Activated T-cell treated with anti-CD3 and anti-CD28 coated beads, Interleukin-2, amount 50 U/mL, for 4 hours (primary cell): ENCODE data around the gene TUB. TPM values are rescaled to one million over a fixed set of nuclear protein-coding genes. Genes with fewer than 3 reads are reported as not detected.

Experiments
- ATAC-seq, 2 donors: fragments of 200-7000 bp; cut with Tn5 transposase; one replicate each; pipeline ENCODE4 v1.10.0; 2021
- DNase-seq: peaks from one replicate; pipeline ENCODE4 v3.0.0-alpha.2; 2020
- H3K27me3 Mint-ChIP-seq: one replicate; pipeline ENCODE4 v1.8.0; 2021; ENCODE audit warnings: low read depth, mixed read lengths
- H3K36me3 Mint-ChIP-seq: one replicate; pipeline ENCODE4 v1.8.0; 2022; ENCODE audit warnings: mixed read lengths; ENCODE audit not compliant: insufficient read depth
- H3K4me1 Mint-ChIP-seq: one replicate; pipeline ENCODE4 v1.8.0; 2021; ENCODE audit warnings: low read depth, mixed read lengths
- H3K4me3 Mint-ChIP-seq: one replicate; pipeline ENCODE4 v1.8.0; 2021; ENCODE audit warnings: mild to moderate bottlenecking, moderate library complexity, mixed read lengths
- H3K9me3 Mint-ChIP-seq: one replicate; pipeline ENCODE4 v1.8.0; 2021; ENCODE audit warnings: mixed read lengths
- total RNA-seq, 3 donors: library from RNA; stranded (reverse); gene quantifications; one replicate each; pipeline ENCODE4 v1.2.1, GENCODE V29; 2021

Gene TUB
- total RNA-seq, 3 donors from 2014 or later, result 0.14 to 0.43 (median 0.32) TPM

DNA sequence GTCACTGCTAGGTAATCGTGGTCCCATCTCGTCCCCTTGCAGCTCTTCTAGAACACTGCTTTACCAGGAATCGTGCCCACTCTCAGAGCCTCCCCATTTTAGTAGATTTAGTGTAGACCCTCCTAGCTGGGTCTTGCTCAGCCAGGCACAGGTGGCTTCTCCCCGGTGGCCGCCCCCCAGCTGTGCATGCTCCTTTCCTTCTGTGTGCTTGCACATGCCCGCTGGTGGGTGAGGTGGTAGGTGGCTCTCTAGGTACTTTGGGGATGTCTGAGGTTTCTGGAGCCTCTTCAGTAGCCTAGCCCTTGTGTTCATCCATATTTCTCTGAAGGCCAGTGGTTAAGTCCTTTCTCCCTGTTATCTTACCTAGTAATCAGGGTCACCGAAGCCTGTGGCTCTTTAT lies 5.6 kb downstream of the TUB start:
- Mint-ChIP-seq H3K36me3 (no peaks in the 10 kb centered on the region), H3K27me3 (peaks cover 41% of the 10 kb centered on the region)
- no peak for DNase-seq

DNA sequence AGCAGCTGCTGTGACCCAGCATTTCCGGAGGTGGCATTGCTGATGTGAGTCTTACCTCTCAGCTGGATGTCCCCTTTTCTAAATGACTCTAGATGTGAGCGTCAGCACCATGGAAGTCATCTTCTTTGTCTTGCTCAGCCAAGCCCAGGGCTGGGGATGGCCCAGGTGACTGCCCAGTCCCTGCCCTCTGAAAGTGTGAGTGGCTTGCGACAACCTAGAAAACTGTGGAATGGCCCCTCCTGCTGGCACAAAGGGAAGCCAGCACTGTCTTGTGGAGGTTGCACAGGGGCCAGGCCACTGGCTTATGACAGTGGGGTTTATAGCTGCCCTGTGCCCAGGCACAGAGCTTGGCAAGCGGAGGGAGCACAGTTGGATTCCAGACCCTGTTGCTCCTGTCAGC lies 6.2 kb downstream of the TUB start:
- H3K36me3 Mint-ChIP-seq, result no peaks in the 10 kb centered on the region
- ATAC-seq (no peak), DNase-seq (no peak)
- peaks cover 2% of the 10 kb centered on the region for H3K4me1 Mint-ChIP-seq
- H3K9me3 Mint-ChIP-seq, result no peaks in the 10 kb centered on the region
- H3K4me3 Mint-ChIP-seq, result no peak overlapping the region
- peaks cover 35% of the 10 kb centered on the region for H3K27me3 Mint-ChIP-seq

More for the DNA sequence above, 5.6 kb downstream of the TUB start:
- H3K9me3 Mint-ChIP-seq, result no peaks in the 10 kb centered on the region
- H3K4me1 Mint-ChIP-seq, result peaks cover 4% of the 10 kb centered on the region
- ATAC-seq, result no peak
- H3K4me3 Mint-ChIP-seq, result no peak overlapping the region

DNA sequence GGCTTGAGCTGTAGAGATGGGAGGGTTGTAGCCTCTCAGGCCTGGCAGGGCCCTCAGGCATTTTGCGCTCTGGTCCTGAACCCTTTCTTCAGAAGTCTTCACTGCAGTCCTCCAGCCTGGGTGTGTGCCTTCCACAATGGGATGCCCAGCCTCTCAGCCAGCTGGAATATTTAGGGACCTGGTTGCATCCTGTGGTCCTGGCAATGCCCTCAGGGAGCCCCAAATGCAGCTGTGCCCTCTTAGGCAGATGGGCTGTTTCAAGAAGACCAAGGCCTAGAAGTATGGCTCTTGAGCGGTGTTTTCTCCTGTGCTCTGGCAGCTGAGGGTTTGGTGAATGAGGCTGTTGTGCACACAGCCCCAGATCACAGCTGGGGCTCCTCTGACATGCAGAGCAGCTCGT lies 6.7 kb downstream of the TUB start:
- Mint-ChIP-seq H3K36me3 (no peaks in the 10 kb centered on the region), H3K27me3 (peaks cover 29% of the 10 kb centered on the region), H3K9me3 (no peaks in the 10 kb centered on the region), H3K4me1 (peaks cover 4% of the 10 kb centered on the region), H3K4me3 (no peak overlapping the region)
- DNase-seq (no peak), ATAC-seq (no peak)

DNA sequence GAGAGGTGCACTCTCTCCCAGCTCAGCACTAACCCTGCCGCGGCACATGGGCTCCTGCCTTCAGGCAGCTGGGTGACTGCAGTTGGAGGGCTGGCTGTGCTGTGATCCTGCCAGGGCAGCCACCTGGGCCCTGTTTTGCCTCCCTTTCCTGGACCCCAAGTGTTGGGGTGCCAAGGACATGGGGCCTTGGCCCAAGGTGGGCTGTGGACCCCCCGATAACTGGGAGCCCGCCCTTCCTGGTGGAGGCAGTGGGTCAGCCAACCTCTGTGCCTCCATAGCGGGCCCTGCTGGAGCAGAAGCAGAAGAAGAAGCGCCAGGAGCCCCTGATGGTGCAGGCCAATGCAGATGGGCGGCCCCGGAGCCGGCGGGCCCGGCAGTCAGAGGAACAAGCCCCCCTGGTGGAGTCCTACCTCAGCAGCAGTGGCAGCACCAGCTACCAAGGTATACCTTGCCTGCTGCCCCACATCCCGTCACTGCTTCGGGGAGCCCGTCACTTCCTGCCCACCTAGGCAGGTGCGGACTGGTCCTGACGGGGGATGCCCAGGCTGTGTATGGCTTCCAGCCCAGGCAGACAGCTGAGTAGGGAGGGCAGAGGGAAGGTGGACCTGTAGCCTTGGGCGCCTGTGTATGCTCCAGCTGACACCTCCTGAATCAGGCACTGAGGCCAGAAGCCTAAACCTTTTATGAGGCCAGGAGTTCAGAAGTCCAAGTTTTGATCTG lies 8.9 kb downstream of the TUB start:
- DNase-seq (no peak), ATAC-seq (no peak)
- Mint-ChIP-seq H3K4me3 (no peak overlapping the region), H3K36me3 (no peaks in the 10 kb centered on the region), H3K9me3 (no peaks in the 10 kb centered on the region), H3K4me1 (peaks cover 6% of the 10 kb centered on the region), H3K27me3 (peaks cover 10% of the 10 kb centered on the region)

DNA sequence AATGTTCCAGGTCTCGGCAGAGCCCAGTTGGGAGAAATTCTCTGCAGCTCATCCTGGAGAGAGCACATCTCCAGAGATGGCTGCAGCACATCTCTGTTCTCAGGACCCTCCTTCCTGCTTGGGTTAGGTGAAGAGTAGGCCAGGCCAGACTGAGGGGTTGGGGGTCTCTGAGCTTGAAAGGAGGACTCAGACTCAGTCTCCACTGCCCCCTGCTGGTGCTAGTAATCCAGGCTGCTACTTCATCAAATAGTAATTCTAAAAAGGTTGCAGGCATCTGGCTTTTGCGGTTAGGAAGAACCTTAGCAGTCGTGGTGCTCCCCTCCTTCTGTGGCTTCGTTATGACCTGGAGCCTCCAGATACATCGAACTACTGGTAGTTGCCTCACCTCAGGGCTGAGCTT lies 9.7 kb downstream of the TUB start:
- H3K4me3 Mint-ChIP-seq, result no peak overlapping the region

DNA sequence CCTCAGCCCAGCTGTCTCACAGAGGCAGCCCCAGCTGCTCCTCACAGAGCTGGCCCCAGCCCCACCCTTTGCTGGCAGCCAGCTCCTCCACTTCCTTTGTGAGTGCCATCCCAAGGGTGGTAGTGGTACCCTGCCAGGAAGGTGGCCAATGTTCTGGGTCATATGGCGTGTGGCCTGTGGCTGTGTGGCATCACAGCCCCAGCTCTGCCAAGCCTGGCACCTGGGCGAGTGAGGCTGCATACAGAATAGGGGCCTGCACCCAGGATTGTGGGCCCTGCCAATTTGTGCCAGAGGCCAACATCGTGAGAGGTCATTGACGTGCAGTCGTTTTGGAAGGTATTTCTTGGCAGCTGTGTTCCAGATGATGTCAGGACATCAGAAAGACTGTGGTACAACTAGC lies 10.7 kb downstream of the TUB start:
- H3K4me3 Mint-ChIP-seq, result no peak overlapping the region
- no peaks in the 10 kb centered on the region for H3K9me3 Mint-ChIP-seq
- ATAC-seq (no peak), DNase-seq (no peak)
- no peaks in the 10 kb centered on the region for H3K36me3 Mint-ChIP-seq
- peaks cover 1% of the 10 kb centered on the region for H3K27me3 Mint-ChIP-seq
- H3K4me1 Mint-ChIP-seq, result peaks cover 6% of the 10 kb centered on the region

More for the DNA sequence above, 9.7 kb downstream of the TUB start:
- ATAC-seq (no peak), DNase-seq (no peak)
- H3K27me3 Mint-ChIP-seq, result peaks cover 5% of the 10 kb centered on the region
- peaks cover 6% of the 10 kb centered on the region for H3K4me1 Mint-ChIP-seq
- H3K9me3 Mint-ChIP-seq, result no peaks in the 10 kb centered on the region
- no peaks in the 10 kb centered on the region for H3K36me3 Mint-ChIP-seq

DNA sequence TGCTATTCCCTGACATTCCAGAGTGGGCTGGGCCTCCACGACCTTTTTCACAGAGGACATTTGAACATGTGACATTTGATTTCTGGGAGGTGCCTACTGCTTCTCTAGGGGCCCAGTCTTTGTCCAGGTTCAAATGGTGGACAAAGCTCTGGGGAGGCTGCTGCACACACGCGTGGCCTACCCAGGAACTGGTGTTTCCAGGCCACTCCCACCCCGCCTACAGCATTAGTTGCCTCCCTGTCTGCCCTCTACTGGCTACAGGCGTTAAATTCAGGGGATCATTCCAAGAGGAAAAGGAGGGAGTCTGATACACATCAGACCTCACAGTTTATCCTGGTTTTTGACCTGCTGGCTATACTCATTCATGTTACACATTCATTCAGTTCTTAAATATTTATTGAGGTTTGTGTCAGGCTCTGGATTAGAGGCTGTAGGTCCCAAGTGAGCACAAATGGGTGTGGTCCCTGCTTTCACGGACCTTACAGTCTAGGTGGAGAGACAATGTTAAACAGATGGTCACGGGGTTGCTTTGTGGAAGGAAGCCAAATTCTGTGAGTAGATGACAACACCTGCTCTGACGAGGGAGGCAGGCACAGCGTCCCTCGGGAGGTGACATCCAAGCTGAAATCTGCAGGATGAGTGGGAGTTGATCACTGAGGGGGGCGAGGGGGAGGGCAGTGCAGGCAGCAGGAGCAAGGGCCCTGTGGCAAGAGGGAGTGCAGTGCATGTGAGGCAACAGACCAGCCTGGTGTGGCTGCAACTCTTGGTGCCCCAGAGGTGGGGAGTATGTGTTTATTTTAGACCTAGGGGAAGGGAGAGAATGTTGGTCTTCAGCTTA lies 11.8 kb downstream of the TUB start:
- H3K9me3 Mint-ChIP-seq, result no peaks in the 10 kb centered on the region
- peaks cover 1% of the 10 kb centered on the region for H3K27me3 Mint-ChIP-seq
- no peak overlapping the region for H3K4me3 Mint-ChIP-seq
- DNase-seq, result no peak
- peaks cover 6% of the 10 kb centered on the region for H3K4me1 Mint-ChIP-seq
- ATAC-seq, result peak; percentile 56 to 65
- H3K36me3 Mint-ChIP-seq, result no peaks in the 10 kb centered on the region

DNA sequence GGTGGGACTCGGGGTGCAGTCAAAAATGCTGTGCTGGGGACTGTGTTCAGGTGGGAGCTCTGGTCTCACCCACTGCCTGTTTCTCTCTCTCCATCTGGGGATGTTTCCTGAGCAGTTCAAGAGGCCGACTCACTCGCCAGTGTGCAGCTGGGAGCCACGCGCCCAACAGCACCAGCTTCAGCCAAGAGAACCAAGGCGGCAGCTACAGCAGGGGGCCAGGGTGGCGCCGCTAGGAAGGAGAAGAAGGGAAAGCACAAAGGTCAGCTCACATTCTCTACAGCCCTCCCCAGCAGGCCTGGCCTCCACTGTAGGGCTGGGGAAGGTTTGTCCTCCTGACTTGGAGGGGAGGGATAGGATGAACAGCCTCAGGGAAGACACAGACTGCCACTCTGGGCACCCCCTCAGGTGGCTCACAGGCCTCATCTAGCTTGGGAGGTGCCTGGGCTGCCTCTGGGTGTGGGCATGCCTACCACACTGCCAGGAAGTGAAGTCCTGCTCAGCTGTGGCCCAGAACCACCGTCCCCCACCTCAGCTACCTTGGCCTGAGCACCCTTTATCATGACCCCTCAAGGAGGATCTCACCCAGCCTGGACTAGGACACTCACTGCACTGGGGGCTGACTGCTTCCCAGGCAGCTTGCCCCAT lies 13.0 kb downstream of the TUB start:
- DNase-seq, result no peak
- peaks cover 1% of the 10 kb centered on the region for H3K27me3 Mint-ChIP-seq
- H3K36me3 Mint-ChIP-seq, result no peaks in the 10 kb centered on the region
- H3K4me1 Mint-ChIP-seq, result peaks cover 6% of the 10 kb centered on the region
- no peak for ATAC-seq
- no peaks in the 10 kb centered on the region for H3K9me3 Mint-ChIP-seq
- H3K4me3 Mint-ChIP-seq, result no peak overlapping the region

DNA sequence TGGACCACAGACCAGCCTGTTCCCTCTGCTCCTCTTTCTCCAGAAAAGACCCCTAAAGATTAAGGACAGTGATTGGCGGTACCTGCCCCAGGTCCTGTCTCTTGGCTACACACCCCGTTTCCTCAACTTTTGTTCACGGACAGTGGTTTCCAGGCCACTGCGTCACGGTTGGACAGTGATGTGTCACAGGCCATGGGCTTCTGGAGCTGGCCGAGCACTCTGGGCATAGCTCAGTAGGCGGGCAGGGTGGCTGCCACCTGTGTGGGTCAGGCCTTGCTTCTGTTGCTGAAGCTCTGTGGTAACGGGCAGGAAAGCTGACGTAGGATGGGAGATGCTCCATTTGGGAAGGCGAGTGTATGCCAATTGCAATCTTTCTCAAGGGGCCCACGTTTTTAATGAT lies 13.6 kb downstream of the TUB start:
- Mint-ChIP-seq H3K36me3 (peaks cover 2% of the 10 kb centered on the region), H3K27me3 (peaks cover 1% of the 10 kb centered on the region)
- no peak for ATAC-seq

DNA sequence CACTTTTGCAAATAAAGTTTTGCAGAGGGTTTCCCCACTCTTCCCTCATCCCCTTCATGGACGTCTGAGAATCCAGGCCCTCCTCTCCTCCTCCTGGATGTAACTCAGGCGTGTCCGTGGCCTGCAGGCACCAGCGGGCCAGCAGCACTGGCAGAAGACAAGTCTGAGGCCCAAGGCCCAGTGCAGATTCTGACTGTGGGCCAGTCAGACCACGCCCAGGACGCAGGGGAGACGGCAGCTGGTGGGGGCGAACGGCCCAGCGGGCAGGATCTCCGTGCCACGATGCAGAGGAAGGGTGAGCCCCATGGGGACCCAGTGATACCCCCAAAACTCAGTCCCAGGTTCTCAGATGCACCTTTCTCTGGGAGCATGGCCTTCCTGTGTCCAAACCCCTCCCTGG lies 14.4 kb downstream of the TUB start:
- Mint-ChIP-seq H3K4me1 (peaks cover 6% of the 10 kb centered on the region), H3K27me3 (peaks cover 1% of the 10 kb centered on the region), H3K9me3 (no peaks in the 10 kb centered on the region), H3K4me3 (no peak overlapping the region), H3K36me3 (peaks cover 2% of the 10 kb centered on the region)
- no peak for ATAC-seq
- no peak for DNase-seq

More for the DNA sequence above, 13.6 kb downstream of the TUB start:
- no peak overlapping the region for H3K4me3 Mint-ChIP-seq
- H3K4me1 Mint-ChIP-seq, result peaks cover 6% of the 10 kb centered on the region
- no peaks in the 10 kb centered on the region for H3K9me3 Mint-ChIP-seq
- DNase-seq, result no peak

DNA sequence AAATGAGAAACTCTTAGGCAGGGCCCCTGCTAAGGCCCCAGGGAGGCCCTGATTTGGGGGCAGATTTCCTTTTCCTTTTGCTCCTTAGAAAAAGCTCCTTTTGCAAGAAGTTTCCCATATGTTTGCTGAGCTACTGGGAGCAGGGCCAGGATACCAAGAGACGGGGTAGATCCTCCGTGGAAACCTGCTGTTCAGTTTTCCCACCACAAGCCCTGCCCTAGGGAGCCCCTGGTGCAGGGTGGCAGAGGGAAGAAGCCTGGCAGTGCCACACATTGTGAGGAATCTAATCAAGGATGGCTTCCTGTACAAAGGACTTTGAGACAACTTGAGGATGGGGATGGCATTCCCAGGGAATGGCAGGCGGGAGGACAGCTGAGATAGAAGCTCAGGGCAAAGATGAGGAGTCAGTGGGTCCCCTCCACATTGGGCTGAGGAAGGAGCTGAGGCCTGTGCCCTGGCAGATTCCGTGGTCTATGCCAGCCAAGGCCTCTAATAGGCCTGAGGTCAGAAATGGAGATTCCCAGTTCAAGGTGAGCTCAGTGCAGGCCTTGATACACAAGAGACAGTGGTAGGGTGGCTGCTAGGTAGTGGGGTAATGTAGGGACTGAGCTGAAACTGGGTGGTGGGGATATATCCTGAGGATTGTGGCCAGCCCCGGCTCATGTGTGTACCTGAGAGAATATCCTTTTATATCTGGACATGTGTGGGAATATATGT lies 15.0 kb downstream of the TUB start:
- Mint-ChIP-seq H3K27me3 (peaks cover 1% of the 10 kb centered on the region), H3K36me3 (peaks cover 2% of the 10 kb centered on the region), H3K9me3 (no peaks in the 10 kb centered on the region), H3K4me3 (no peak overlapping the region), H3K4me1 (peaks cover 6% of the 10 kb centered on the region)
- no peak for ATAC-seq
- DNase-seq, result no peak

DNA sequence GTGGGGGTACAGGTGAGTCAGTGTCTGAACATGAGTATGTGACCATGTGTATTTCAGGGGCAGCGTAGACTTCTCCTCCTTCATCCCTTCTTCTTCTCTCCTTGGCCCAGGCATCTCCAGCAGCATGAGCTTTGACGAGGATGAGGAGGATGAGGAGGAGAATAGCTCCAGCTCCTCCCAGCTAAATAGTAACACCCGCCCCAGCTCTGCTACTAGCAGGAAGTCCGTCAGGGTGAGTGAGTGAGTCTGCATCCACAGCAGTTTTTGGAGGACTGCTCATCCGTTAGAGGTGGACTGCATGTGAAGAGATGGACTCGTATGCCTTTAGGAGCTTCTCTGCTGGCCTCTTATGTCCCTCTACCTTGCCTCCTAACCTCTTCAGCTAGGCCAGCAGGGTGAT lies 15.6 kb downstream of the TUB start:
- peaks cover 2% of the 10 kb centered on the region for H3K36me3 Mint-ChIP-seq
- DNase-seq (no peak), ATAC-seq (no peak)
- peaks cover 6% of the 10 kb centered on the region for H3K4me1 Mint-ChIP-seq
- no peaks in the 10 kb centered on the region for H3K9me3 Mint-ChIP-seq
- H3K27me3 Mint-ChIP-seq, result no peaks in the 10 kb centered on the region
- H3K4me3 Mint-ChIP-seq, result no peak overlapping the region

DNA sequence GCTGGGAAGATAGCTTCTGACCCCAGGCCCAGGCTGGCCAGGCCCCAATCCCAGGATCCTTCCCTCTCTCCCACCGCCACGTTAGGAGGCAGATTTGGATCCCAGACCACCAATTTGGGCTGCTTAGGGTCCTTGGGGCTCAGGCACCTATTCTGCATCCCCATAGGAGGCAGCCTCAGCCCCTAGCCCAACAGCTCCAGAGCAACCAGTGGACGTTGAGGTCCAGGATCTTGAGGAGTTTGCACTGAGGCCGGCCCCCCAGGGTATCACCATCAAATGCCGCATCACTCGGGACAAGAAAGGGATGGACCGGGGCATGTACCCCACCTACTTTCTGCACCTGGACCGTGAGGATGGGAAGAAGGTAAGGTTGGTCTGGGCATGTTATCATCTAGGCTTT lies 16.1 kb downstream of the TUB start:
- no peak for ATAC-seq
- H3K4me3 Mint-ChIP-seq, result no peak overlapping the region
- H3K36me3 Mint-ChIP-seq, result peaks cover 2% of the 10 kb centered on the region
- H3K9me3 Mint-ChIP-seq, result no peaks in the 10 kb centered on the region
- no peaks in the 10 kb centered on the region for H3K27me3 Mint-ChIP-seq
- peaks cover 4% of the 10 kb centered on the region for H3K4me1 Mint-ChIP-seq
- no peak for DNase-seq

DNA sequence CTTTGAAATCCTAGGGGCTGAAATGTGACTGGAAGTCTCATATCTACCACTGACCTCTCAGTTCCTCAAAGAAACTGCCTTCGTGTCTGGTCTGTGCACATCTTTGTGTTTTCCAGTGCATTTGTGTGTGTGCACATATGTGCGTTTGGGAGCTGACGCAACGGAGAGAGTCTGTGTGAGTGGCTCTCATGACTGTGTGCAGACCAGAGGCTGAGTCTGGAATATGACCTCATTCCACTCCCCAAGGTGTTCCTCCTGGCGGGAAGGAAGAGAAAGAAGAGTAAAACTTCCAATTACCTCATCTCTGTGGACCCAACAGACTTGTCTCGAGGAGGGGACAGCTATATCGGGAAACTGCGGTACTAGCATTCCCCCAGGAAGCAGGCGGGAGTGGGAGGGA lies 16.5 kb downstream of the TUB start:
- Mint-ChIP-seq H3K9me3 (no peaks in the 10 kb centered on the region), H3K4me1 (peaks cover 4% of the 10 kb centered on the region), H3K27me3 (no peaks in the 10 kb centered on the region), H3K36me3 (peaks cover 2% of the 10 kb centered on the region), H3K4me3 (no peak overlapping the region)
- no peak for ATAC-seq
- no peak for DNase-seq
